Peyer's patch (tissue), 4 donors: ENCODE results near the gene CD37.

Experiments
- CTCF ChIP-seq, 6 experiments: fragments of 450-650 bp in 4 of 6; fragments of 200-600 bp in 2 of 6; sonication (generic) in 1 of 6; IDR thresholded peaks; one replicate each; pipeline ENCODE4 v1.5.1; 2017 to 2019; ENCODE audit warnings: antibody characterized with exemption in 6 of 6, mild to moderate bottlenecking in 3 of 6, moderate library complexity in 1 of 6
- POLR2A ChIP-seq, 2 donors: fragments of 450-650 bp; IDR thresholded peaks; one replicate each; pipeline ENCODE4 v1.5.1; 2017; ENCODE audit warnings: antibody characterized with exemption in 2 of 2, mild to moderate bottlenecking in 2 of 2, moderate library complexity in 2 of 2

GRCh38 chr19:49344505-49345423, 9.6 kb downstream of the CD37 start:
- TF ChIP-seq CTCF (IDR thresholded peaks at IDR 0.05) (no peak), POLR2A (IDR thresholded peaks at IDR 0.05) (no peak)
